Measurements from ENCODE around the gene MTFP1.

DNA sequence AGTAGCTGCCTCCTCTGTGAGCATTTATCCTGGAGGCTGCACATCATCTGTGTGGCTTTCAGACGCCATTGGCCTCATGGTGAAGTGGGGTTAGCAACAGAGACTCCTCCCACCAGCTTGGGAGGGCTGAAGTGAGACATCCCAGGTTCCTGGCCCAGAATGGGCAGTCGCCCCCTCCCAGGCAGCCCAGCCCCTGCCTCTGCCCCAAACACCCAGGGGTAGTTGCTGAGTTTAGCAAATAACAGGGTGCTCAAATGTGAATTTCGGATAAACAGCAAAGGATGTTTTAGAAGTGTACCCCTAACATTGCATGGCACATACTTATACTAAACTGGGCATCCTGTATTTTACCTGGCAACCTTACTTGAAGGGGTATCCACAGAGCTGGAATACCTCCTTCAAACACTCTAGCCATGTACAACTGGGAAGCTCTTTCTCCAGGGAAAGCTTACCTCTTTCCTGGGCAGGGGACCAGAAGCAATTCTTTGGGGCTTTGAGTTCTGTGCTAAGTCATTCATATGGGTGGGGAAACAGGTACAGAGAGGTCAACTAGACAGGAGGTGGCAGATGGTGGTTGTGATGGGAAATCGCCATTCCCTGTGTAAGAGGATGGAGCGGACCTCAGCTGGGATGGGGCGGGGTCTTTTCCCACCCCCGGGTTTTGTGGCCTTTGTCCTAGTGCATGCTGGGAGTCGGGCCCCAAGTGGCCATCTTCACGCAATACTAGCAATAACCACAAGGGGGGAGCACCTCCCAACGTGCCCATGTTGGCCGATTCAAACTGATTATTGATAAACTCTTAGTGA lies 19.3 kb downstream of the MTFP1 start:
- TF ChIP-seq FOXM1 (IDR thresholded peaks at IDR 0.05; ENCODE audit: borderline replicate concordance) (no peak), BHLHE40 (IDR thresholded peaks at IDR 0.05; ENCODE audit: borderline replicate concordance) (no peak), SUZ12 (IDR thresholded peaks at IDR 0.05) (no peak), ARNT (IDR thresholded peaks at IDR 0.05) (no peak), FOXA1 (IDR thresholded peaks at IDR 0.05) (no peak), FOXK2 (IDR thresholded peaks at IDR 0.05) (no peak), ELF4 (IDR thresholded peaks at IDR 0.05) (no peak), ZNF384 (IDR thresholded peaks at IDR 0.05) (no peak), NFRKB (IDR thresholded peaks at IDR 0.05) (no peak), L3MBTL2 (conservative IDR thresholded peaks at IDR 0.05) (no peak), SP1 (IDR thresholded peaks at IDR 0.05) (no peak), CTBP1 (IDR thresholded peaks at IDR 0.05; ENCODE audit: borderline replicate concordance) (no peak), HDGF (IDR thresholded peaks at IDR 0.05; ENCODE audit: borderline replicate concordance) (no peak)

Data from HEK293T (cell line).